Upper lobe of left lung (tissue), 4 donors: ENCODE data around the gene FRAS1.

Experiments used
- CTCF ChIP-seq, 6 experiments: fragments of 450-650 bp in 4 of 6; fragments of 200-600 bp in 2 of 6; sonication (generic) in 2 of 6; IDR thresholded peaks; one replicate each; pipeline ENCODE4 v1.5.1; 2016 to 2019; ENCODE audit warnings: antibody characterized with exemption in 6 of 6
- EP300 ChIP-seq, 4 donors: sonication (generic); formaldehyde crosslinking; IDR thresholded peaks; one replicate each; pipeline ENCODE4 v1.5.1; 2017; ENCODE audit warnings: antibody characterized with exemption in 4 of 4, control low read depth in 2 of 4
- POLR2A ChIP-seq, 4 donors: fragments of 450-650 bp; IDR thresholded peaks; one replicate each; pipeline ENCODE4 v1.5.1; 2016 to 2017; ENCODE audit warnings: antibody characterized with exemption in 4 of 4, mild to moderate bottlenecking in 2 of 4

GRCh38 chr4:78460368-78460767 lies 403.2 kb downstream of the FRAS1 start:
- no peak for TF ChIP-seq CTCF (IDR thresholded peaks at IDR 0.05)
- TF ChIP-seq POLR2A (IDR thresholded peaks at IDR 0.05): no peak
- TF ChIP-seq EP300 (IDR thresholded peaks at IDR 0.05): no peak
